HEK293T (cell line): ENCODE results near the gene ZBTB20.

Source experiments
- CTCF ChIA-PET: fragments of 350-600 bp; formaldehyde crosslinking; extraction: SDS; loops from one replicate; lab custom pipeline; 2021; ENCODE audit warnings: antibody characterized with exemption, inconsistent platforms; lab: Yijun Ruan, JAX
- POLR2A ChIA-PET: fragments of 350-600 bp; formaldehyde crosslinking; extraction: SDS; loops from one replicate; lab custom pipeline; 2020; ENCODE audit warnings: antibody characterized with exemption, inconsistent platforms; lab: Yijun Ruan, JAX
- DNase-seq: peaks from one replicate; pipeline ENCODE4 v3.0.0; 2012; ENCODE audit warnings: mixed read lengths; ENCODE audit errors: extremely low spot score
- ARNT ChIP-seq: fragments of 450-650 bp; IDR thresholded peaks from 2 replicates; pipeline ENCODE4 v1.6.1; 2017; ENCODE audit warnings: mild to moderate bottlenecking
- BHLHE40 ChIP-seq: fragments of 450-650 bp; IDR thresholded peaks from 2 replicates; pipeline ENCODE4 v1.6.1; 2016; ENCODE audit warnings: mild to moderate bottlenecking, moderate library complexity, borderline replicate concordance
- CTBP1 ChIP-seq: fragments of 450-650 bp; IDR thresholded peaks from 2 replicates; pipeline ENCODE4 v1.6.1; 2016; ENCODE audit warnings: borderline replicate concordance
- ELF4 ChIP-seq: fragments of 450-650 bp; IDR thresholded peaks from 2 replicates; pipeline ENCODE4 v1.6.1; 2017; ENCODE audit warnings: antibody characterized with exemption
- FOXA1 ChIP-seq: fragments of 450-650 bp; IDR thresholded peaks from 2 replicates; pipeline ENCODE4 v1.6.1; 2016; ENCODE audit warnings: mild to moderate bottlenecking
- FOXK2 ChIP-seq: fragments of 450-650 bp; IDR thresholded peaks from 2 replicates; pipeline ENCODE4 v1.6.1; 2016; ENCODE audit warnings: mild to moderate bottlenecking
- FOXM1 ChIP-seq: fragments of 450-650 bp; IDR thresholded peaks from 2 replicates; pipeline ENCODE4 v1.6.1; 2017; ENCODE audit warnings: mild to moderate bottlenecking, borderline replicate concordance
- HDGF ChIP-seq: fragments of 450-650 bp; IDR thresholded peaks from 2 replicates; pipeline ENCODE4 v1.6.1; 2017; ENCODE audit warnings: antibody characterized with exemption, borderline replicate concordance
- L3MBTL2 ChIP-seq: fragments of 450-650 bp; conservative IDR thresholded peaks from 2 replicates; pipeline ENCODE4 v1.6.1; 2016; ENCODE audit warnings: mild to moderate bottlenecking
- LEF1 ChIP-seq: fragments of 450-650 bp; IDR thresholded peaks from 2 replicates; pipeline ENCODE4 v1.6.1; 2017; ENCODE audit warnings: mild to moderate bottlenecking, borderline replicate concordance
- NFRKB ChIP-seq: fragments of 450-650 bp; IDR thresholded peaks from 2 replicates; pipeline ENCODE4 v1.6.1; 2016; ENCODE audit warnings: mild to moderate bottlenecking, moderate library complexity
- SP1 ChIP-seq: fragments of 450-650 bp; IDR thresholded peaks from 2 replicates; pipeline ENCODE4 v1.6.1; 2017
- SUZ12 ChIP-seq: fragments of 450-650 bp; IDR thresholded peaks from 2 replicates; pipeline ENCODE4 v1.6.1; 2016; ENCODE audit warnings: mild to moderate bottlenecking
- TARDBP ChIP-seq: fragments of 450-650 bp; IDR thresholded peaks from 2 replicates; pipeline ENCODE4 v1.6.1; 2016
- ZNF384 ChIP-seq: fragments of 450-650 bp; IDR thresholded peaks from 2 replicates; pipeline ENCODE4 v1.6.1; 2016
- TF ChIP-seq, protein P1 (sequence below): fragments of 450-650 bp; IDR thresholded peaks from 2 replicates; pipeline ENCODE4 v1.6.1; 2016

The ZBTB20 gene

DNA sequence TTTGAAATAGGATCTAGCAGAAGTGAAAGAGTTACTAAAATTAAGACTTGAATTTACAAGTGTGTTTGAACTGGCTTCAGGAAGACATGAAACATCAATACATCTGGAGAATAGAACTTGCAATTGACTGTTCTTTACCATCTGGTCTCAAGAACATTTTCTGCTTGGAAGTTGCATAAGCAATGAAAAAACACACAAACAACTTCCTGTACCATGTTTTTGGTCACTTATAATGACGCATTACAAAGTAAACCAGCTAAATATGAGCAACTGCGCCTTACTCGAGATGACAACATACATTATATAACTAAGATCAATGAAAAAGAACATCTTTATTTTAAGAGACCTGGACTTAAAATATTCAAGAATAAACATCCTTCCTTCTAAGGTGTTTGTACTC is 740.8 kb downstream of the ZBTB20 start:
- CTCF ChIA-PET: no interaction called here
- TF ChIP-seq L3MBTL2 (no peak), FOXK2 (no peak), FOXA1 (no peak), BHLHE40 (no peak), ELF4 (no peak), TARDBP (no peak), CTBP1 (no peak), ARNT (no peak), SUZ12 (no peak), FOXM1 (no peak)
- TF ChIP-seq, protein P1, sequence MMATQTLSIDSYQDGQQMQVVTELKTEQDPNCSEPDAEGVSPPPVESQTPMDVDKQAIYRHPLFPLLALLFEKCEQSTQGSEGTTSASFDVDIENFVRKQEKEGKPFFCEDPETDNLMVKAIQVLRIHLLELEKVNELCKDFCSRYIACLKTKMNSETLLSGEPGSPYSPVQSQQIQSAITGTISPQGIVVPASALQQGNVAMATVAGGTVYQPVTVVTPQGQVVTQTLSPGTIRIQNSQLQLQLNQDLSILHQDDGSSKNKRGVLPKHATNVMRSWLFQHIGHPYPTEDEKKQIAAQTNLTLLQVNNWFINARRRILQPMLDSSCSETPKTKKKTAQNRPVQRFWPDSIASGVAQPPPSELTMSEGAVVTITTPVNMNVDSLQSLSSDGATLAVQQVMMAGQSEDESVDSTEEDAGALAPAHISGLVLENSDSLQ: no peak
- POLR2A ChIA-PET: no interaction called here
- DNase-seq: no peak

DNA sequence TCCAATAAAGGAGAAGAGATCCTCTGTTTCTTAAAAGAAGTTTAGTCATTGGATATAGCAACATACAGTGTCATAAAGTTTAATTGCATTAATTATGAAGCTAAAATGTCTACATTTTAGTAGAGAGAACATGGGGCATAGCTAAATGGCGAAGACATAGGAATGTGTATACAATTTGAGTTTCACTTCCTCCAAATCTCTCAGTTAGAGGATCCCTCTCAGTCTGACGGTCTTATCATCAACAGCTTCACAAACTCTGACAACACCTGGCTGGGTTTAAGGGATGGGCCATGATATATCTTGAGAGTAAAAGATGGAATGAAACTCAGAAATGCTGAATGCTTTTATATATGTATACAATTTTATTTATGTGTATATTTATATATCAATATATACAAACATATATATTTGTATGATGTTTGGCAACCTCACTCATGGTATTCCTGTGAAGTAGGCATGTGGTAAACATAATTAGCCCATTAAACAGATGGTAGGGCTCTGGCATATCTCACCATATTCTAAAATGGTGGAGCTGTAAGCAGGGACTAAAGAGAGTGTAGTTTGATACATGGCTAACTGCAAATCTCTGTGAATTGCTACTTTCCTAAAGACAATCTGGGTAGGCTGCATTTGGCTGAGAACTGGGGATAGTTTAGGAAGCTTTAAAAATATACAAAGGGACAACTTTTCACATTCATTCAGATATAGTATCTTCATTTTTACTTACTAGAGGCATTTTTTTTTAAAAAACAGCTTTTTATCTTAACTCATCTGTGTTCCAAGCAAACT is 741.7 kb downstream of the ZBTB20 start:
- no peak for TF ChIP-seq SP1
- TF ChIP-seq HDGF: no peak
- TF ChIP-seq, protein P1: no peak
- no peak for TF ChIP-seq FOXA1
- TF ChIP-seq ZNF384: no peak
- no peak for TF ChIP-seq ELF4
- no peak for TF ChIP-seq NFRKB
- no peak for TF ChIP-seq TARDBP
- TF ChIP-seq SUZ12: no peak
- TF ChIP-seq FOXK2: no peak
- TF ChIP-seq BHLHE40: no peak
- no peak for TF ChIP-seq ARNT
- no peak for TF ChIP-seq CTBP1
- no peak for TF ChIP-seq LEF1
- no peak for TF ChIP-seq FOXM1
- no peak for TF ChIP-seq L3MBTL2
- DNase-seq: no peak
- ChIA-PET POLR2A (no interaction called here), CTCF (interaction anchor here (1.4 kb wide), 1 partner anchor 13 kb away, joined by 4 read pairs; no protein-coding TSS in a partner anchor)

DNA sequence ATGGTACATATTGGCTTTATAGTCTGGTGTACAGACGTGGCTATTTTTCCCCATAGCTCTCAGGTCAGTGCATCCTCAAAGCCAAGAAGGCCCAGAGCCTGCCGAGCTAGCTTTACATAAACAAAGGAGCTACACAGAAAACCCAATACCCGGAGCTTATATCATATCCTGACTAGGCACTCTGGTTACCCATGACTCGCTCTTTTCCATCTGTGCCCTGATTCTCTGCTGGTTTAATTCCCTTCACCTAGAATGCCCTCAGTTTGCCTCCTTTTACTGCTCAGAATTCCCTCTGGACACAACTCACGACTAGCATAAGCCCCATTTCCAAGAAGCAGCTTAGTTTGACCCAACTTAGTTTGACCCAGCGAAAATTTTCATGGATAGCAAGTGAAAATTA is 742.5 kb downstream of the ZBTB20 start:
- TF ChIP-seq HDGF (no peak), LEF1 (no peak), ELF4 (no peak), NFRKB (no peak), FOXM1 (no peak), BHLHE40 (no peak), L3MBTL2 (no peak), CTBP1 (no peak), SP1 (no peak), ARNT (no peak), TARDBP (no peak), FOXK2 (no peak), FOXA1 (no peak), ZNF384 (no peak), SUZ12 (no peak)
- TF ChIP-seq, protein P1: no peak
- ChIA-PET CTCF (interaction anchor here (1.4 kb wide), 1 partner anchor 14 kb away, joined by 4 read pairs; no protein-coding TSS in a partner anchor), POLR2A (no interaction called here)
- no peak for DNase-seq

DNA sequence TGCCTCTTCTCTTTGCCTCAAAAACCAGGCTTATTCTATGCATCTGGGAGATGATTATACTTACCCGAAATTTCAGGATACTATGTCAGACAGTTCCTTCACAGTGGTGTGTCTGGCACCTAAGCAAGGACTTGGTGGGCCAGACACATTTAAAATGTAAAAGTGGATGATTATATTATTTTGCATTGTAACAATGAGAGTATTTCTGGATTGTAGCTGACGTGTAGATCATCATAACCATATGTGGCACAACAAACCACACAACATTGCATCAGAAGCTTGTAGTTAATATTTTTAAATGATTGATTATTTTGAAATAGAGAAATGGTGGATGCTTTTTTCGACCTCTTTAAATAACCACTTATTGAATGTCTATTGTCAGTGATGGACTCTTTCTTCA is 744.2 kb downstream of the ZBTB20 start:
- TF ChIP-seq NFRKB (no peak), CTBP1 (no peak), ARNT (no peak), LEF1 (no peak)
- TF ChIP-seq, protein P1: no peak
- ChIA-PET POLR2A (no interaction called here), CTCF (interaction anchor here (1.0 kb wide), 1 partner anchor 42 kb away, joined by 4 read pairs; no protein-coding TSS in a partner anchor)
- no peak for DNase-seq

DNA sequence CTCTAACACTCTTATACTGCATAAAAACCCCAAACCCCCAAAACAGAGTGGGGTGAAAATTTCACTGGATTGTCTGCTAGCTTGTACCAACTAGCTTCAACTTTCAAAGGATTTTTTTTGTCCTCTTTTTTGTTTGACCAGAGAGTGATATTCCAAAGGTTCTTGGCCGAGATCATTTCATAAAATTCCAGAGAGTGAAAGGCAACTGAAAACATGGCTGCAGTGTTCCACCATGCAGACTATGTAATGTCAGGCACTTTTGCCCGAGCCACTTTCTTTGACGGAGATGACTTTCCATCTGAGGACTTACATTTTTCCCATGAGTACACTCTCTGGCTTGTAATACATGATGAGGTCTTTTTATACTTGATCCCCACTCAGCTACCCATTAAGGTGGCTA is 745.7 kb downstream of the ZBTB20 start:
- POLR2A ChIA-PET: no interaction called here
- CTCF ChIA-PET: interaction anchor here (0.6 to 0.7 kb wide), 3 partner anchors 17 to 246 kb away, joined by 3 to 5 read pairs (median 4); no protein-coding TSS in a partner anchor
- TF ChIP-seq TARDBP: no peak
- no peak for TF ChIP-seq SUZ12
- no peak for TF ChIP-seq ARNT
- TF ChIP-seq FOXK2: no peak
- no peak for TF ChIP-seq FOXA1
- no peak for TF ChIP-seq HDGF
- no peak for TF ChIP-seq NFRKB
- TF ChIP-seq ZNF384: no peak
- TF ChIP-seq FOXM1: no peak
- TF ChIP-seq BHLHE40: no peak
- TF ChIP-seq, protein P1: no peak
- TF ChIP-seq SP1: no peak
- no peak for TF ChIP-seq CTBP1
- no peak for TF ChIP-seq LEF1
- no peak for TF ChIP-seq L3MBTL2
- TF ChIP-seq ELF4: no peak
- DNase-seq: no peak
